Measurements from ENCODE around the gene IGF1R.
A peak's percentile ranks its signal among the peaks of the same experiment; 100 is the strongest.
"Not testable (repeated sequence)": the region's sequence is repeated elsewhere in the genome, so short reads cannot be mapped to it uniquely, and the experiment has no call there.

IGF1R gene

DNA sequence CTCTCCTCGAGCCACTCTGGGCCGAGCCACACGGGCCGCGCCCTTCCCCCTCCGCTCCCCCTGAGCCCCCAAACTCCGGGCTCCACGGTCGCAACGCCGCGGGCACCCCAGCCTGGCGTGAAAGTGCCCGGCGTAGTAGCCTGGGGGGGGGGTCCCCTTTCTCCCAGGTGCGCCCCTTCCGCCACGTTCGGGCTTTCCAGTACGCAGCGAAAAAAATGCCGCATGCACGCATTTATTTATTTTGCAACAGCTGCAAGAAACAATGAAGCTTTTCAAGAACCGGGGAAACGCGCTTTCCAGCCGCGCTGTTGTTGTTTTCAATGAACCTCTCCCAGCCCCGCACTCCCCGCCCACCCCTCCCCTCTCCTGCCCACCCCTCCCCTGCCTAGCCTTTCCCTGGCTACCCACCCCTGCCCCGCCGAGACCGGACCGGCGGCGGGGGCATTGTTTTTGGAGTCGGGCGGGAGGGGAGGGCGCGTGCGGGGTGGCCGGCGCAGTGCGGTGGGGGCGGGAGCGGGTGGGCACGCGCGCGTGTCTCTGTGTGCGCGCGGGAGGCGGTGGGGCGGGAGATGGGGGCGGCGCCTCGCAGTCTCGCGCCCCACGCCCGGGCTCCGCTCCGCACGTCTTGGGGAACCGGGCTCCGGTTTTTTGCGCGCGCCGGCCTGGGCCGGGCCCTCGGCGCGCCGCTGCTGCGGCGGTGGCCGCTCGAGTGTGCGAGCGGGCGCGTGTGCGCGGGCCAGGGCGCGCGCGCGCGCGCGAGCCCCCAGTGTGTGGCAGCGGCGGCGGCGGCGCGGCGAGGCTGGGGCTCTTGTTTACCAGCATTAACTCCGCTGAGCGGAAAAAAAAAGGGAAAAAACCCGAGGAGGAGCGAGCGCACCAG, at the start of gene IGF1R:
IGF1R (plus strand) TSS at position 766 of the 880 bp plus-strand sequence. CDS start 1,043 bp downstream, outside the sequence.
- DNase-seq (ENCODE audit: low spot score), result peak; percentile 86

DNA sequence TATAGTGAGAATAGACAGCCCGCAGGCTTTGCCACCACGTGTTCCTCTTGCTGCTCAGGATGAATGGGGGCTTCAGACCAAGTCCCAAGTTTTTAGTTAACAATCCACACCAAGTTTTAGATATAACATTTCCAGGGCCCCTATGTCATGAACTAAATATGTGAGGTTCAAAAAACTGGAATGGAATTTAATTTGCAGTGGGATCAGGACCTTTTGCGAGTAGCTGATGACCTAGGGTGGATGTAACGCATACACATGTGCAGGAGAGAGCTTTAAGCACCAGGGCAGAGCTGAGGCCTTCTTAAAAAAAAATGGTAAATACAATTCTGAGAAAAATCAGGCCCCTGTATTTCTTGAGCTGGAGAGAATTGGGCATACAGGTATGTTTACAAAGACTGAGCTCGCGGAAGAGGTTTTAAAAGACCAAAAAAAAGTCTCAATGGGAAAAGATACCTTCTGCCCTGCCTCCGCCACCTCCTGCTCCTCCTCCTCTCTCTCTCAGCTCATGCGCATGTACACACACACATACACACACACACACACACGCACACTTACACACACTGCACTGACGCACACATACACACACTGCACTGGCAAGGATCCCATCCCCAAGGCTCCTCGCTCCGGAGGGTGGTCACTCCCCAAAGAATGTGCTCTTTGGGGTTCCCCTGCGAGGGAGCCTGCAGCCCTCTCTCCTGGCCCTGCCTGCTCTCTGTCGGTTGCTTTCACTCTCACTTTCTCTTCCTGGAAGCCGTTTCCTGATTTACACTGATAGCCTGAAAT, 48.2 kb upstream of the IGF1R start:
- peak; percentile 19 for DNase-seq (ENCODE audit: low spot score)

DNA sequence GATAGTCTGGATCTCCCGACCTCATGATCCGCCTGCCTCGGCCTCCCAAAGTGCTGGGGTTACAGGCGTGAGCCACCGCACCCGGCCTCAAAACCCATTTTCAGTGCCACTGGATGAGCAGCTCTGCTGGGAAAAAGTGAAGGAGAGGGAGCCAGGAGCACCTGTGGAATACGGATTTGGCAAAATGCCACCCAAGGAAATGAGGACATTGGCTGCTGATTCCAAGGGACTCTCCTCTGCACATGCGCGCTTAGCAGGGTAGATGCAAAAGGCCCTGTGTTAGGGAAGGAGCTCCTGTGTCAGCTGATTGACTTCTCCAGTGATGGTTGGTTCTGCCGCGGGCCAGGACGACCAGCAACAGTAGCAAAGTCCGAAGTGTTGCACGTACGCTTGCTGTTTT, 43.4 kb upstream of the IGF1R start:
- no peak for DNase-seq (ENCODE audit: low spot score)

DNA sequence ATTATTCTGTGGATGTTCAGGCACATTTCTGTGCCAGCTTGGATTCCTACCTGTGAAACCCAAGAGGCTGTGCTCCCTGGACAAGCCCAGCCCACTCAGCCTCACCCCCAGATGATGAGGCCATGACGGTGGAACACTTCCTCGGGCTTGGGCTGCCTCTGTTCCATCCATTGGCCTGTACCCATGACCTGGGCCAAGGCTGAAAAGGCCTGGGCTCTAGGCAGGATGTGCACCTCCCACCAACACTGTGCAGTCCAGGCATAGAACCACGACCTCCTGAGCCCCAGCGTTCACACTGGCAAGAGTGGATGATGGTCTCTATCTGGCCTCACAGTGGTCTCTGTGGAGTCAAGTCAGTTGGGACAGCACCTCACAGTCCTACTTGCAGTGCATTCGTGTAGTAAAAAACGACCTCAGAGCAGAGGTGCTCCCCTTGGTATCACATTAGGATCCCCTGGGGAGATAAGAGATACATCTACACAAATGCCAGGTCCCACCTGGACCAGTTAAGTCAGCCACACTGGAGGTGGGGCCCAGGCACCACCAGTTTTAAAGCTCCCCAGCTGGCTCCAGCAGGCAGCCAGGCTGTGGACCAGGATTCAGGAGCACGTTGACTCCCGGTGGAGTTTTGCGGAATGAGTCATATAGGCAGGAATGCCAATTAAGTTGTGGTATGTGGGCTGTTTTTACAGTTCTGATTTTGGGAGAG, 39.0 kb upstream of the IGF1R start:
- no peak for DNase-seq (ENCODE audit: low spot score)

DNA sequence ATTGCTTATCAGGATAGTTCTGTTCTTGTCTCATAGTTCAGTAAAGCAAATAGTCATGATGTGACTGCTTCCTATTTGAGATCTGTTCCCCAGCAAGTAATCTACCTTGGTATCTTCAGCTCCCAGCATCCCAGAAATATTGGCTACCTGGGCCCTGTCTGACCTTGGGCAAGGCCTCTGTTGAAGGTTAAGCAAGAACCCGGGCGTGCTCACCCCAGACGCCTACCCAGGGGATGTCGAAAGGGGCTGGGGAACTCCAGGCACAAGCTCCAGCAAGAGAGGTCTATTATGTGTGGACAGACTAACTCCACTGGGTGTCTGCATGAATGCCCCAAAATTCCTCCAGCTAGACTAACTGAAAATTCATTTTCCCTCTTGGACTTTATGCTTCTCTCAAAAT, 37.3 kb upstream of the IGF1R start:
- DNase-seq (ENCODE audit: low spot score), result no peak

DNA sequence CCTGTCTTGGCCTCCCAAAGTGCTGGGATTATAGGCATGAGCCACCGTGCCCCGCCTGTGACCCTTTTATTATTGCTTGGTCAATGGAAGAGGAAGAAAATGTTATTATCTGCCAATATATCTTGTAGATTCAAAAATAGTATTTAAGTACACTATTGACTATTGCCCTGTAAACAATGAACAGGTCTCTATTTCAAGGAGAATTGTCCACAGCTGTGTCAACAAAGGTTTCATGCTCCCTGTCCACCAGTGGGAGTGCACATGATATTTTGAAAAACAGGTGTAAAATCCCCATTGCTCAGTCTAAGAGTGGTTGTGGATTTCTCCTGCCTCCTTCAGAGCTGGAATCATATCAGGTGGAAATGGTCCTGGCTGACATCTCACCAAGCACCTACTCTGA, 36.5 kb upstream of the IGF1R start:
- DNase-seq (ENCODE audit: low spot score), result no peak

DNA sequence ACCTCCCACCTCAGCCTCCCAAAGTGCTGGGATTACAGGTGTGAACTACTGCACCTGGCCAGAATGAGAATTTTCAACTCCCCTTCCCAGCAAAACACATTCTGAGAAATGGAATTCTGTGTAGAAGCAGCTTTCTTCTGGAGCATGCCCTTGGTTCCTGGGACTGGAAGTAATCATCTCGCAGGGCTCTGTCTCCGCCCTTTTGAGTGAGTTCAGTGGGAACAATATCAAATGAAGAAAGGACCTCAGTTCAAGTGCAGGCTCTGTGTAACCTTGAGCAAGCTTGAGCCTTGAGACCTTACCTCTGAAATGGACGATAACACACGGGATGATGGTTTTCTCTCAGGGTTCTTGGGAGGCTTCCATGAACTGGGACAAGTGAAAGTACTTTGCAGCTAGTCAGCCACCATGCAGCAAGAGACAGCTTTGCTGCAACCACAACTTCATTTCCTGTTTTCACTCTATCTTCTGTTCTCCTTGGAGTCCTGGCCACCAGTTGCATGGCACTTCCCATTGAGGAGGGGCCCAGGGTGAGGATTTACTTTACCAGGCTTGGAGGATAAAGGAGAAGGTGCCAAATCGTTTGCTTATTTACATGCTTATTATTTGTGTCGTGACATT, 35.7 kb upstream of the IGF1R start:
- no peak for DNase-seq (ENCODE audit: low spot score)

DNA sequence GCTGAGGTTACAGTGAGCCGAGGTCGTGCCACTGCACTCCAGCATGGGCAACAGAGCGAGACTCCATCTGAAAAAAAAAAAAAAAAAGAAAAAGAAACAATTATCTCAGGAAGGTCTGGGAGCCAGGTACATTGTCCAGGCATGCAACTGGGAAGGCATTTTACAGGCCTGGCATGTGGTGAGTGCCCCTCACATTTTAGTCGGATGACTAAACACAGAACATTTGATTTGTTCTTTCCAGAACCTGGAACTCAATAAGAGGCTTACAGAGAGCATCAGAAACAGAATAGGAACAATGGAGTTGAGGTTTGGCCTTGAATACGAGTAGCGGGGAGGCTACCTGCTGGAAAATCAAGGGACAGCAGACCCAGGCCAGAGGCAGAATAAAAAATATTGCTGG, 33.7 kb upstream of the IGF1R start:
- no peak for DNase-seq (ENCODE audit: low spot score)

DNA sequence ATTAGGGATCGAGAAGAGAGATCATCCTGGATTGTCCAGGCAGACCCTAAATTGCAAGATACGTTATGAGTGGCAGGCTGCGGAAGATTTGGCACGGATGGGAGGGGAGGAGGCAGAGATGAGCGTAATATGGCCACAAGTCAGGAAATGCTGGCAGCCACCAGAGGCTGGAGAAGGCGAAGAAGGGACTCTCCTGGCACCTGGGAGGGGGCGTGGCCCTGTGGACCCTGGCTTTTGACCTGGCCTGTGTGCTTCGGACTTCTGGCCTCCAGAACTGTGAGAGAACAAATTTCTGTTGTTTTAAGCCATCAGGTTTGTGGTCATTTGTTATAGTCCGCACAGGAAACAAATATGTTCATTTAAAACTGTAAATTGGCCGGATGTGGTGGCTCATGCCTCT, 31.9 kb upstream of the IGF1R start:
- no peak for DNase-seq (ENCODE audit: low spot score)

DNA sequence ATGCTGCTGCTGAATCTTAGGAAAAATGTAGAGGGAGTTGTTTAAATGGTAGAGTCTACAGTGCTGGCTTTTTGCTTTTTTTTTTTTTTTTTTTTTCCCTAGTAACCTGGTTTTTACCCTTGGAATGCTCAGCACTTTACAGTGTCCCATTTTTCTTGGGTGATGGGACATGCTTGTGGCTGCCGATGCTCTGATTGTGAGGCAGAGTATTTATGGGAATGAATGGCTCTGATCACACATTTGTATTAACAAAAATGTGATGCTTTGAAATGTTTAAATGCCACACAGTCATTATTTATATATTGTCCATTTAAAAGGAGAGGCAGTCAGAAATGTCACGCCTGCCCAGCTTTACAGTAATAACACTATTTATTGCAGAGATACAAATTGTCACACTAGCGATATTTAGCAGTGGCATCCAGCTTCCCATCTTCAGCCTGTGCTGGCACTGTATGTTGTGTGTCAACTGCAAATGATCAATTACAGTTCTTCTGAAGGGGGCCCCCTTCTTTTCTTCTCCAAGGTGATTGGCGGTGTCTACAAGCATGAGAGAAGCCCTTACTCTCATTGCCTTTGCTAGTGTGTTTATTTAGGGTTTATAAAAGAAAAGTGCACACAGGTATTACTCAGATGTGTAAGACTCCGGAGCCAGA, 30.9 kb upstream of the IGF1R start:
- DNase-seq (ENCODE audit: low spot score), result no peak

DNA sequence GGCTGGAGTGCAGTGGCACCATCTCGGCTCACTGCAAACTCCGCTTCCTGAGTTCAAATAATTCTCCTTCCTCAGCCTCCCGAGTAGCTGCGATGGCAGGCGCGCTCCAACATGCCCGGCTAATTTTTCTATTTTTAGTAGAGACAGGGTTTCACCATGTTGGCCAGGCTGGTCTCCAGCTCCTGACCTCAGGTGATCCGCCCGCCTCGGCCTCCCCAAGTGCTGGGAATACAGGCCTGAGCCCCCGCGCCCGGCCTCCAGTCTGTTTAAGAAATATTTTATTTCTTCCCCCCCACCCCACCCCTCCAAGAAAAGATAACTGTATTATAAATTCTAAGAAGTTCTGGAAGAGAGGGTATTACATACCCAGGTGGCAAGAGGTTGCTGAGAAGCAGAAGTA, 29.8 kb upstream of the IGF1R start:
- DNase-seq (ENCODE audit: low spot score), result not testable (repeated sequence)

DNA sequence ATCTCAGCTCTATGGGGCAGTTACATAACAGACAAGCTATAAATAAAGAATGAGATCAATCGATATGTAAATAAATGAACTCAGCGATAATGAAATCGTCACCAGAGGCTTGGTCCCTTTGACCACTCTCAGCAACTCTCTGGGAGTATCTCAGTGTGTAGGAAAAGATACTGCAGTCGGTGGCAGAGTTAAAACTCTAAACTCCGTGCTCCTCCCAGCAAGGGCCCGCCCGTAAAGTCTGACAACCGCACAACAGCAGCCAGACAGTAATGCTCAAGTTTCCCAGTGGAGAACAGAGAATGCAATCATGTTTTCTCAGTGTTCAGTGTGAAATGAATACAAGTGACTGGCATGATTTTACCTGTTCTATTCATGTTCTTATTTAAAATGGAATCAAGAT, 28.3 kb upstream of the IGF1R start:
- no peak for DNase-seq (ENCODE audit: low spot score)

DNA sequence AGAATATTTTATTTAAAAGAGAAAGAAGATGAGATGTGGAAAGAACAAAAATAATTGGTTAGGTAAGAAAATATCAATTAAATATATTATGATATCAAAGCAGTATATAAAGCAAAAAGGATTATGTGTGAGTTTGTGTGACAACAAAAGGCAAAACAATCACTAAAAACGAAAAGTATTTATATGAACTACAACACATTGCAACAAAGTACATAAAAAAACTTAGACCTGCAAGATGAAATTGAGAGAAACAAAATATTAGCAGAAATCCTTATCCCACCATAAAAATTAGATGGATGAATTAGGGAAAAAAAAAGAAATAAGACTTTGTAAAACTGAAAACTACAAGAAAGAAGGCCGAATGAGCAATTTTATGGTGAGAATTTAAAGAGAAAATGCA, 27.3 kb upstream of the IGF1R start:
- DNase-seq (ENCODE audit: low spot score), result no peak

DNA sequence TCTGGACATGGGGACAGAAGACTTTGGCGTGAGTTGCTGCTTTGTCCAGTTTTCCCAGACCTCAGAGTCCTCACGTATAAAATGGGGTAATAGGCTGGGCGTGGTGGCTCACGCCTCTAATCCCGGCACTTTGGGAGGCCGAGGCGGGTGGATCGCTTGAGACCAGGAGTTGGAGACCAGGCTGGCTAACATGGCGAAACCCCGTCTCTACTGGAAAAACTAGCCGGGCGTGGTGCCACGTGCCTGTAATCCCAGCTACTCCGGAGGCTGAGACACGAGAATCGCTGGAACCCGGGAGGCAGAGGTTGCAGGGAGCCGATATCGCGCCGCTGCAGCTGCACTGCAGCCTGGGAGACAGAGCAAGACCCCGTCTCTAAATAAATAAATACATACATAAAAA, 22.7 kb upstream of the IGF1R start:
- no peak for DNase-seq (ENCODE audit: low spot score)

DNA sequence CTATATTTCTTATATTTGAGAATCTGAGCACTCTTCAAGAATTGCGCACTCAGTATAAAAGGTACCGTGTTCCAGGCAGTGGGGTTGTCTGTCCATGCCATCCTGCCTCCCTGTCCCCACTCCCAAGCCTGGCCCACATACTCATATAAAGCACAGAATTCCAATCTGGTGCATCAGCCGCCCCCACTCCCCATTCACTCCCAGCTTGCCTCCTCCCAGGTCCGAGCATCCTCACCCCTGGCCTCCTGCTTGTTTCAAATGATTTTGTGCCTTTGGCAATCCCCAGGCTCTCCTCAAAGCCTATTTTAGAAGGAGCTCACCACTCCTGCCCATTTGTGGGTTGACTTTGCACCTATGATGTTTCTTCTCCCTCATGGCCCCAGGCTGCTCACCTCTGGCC, 22.2 kb upstream of the IGF1R start:
- no peak for DNase-seq (ENCODE audit: low spot score)

DNA sequence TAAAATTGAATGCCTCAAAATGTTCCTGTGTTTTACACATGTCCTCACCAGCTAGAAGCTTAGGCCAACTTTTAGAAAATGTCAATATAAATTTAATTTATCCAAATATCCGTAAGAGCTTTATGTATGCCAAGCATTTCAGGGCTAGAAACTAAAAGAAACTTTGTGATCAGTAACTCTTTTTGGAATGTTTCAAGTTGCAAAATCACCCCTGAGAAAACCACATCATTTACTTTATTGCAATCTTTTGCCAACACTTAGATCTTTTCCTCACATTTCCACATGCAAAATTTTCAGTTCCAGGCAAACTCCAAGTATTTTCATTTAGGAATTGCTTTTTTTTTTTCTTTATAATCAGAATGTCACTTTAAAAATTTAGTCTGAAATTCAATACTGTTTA, 20.1 kb upstream of the IGF1R start:
- DNase-seq (ENCODE audit: low spot score), result no peak

DNA sequence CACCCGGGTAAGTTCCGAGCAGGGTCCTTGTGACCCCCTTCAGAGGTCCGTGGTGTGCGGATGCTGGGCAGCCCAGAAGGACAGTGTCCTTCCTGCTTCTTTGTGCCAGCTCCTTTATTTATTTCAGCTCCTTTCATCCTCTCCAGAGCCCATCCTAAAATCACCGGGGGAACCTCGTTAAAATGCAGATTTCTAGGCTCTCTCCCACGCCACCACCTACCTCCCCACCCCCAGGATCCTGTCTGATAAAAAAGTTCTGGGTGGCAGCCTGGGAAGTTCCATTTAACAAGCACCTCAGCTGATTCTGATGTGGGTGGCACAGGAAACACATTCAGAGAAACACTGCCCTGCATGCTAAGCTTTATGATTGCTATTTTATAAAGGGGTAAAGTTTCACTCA, 12.5 kb upstream of the IGF1R start:
- no peak for DNase-seq (ENCODE audit: low spot score)

DNA sequence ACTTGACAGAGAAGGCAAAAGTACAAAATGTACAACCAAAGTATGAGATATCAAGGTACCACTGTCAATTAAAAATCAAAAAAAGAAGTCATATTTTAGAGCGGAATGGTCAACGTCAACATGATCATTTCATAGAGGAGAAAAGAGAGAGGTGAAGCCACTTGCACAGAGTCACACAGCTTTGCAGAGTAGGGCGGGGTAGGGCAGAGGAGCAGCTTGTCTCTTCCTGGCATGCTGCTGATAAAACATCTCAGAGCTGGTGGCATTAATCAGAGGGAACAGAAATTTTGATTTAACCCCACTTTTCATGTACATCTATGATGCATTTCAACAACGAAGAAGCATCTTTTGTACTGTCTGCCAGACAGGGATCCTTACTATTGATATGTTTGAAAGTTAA, 5.2 kb upstream of the IGF1R start:
- DNase-seq (ENCODE audit: low spot score), result no peak

DNA sequence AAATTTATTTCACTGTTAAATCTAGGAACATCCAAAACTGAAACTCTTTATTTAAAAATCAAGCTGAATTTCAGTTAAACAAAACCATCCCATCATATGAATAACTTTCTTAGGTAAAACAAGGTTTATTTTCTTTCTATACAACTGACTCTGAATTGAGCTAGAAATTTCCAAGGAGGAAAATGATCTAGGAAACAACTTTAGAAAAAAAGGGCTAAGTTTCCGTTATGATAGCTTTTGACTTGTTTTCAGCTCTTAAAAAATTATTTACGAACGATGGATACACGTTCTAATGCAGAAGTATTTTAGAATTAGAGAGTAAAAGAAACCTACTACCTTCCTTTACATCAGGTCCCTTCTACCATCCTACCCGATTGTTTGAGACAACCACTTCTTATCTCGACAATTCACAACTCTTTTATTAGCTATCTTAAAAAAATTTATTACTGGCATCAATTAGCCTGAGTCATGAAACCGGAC, 1.8 kb upstream of the IGF1R start:
- DNase-seq (ENCODE audit: low spot score), result no peak

DNA sequence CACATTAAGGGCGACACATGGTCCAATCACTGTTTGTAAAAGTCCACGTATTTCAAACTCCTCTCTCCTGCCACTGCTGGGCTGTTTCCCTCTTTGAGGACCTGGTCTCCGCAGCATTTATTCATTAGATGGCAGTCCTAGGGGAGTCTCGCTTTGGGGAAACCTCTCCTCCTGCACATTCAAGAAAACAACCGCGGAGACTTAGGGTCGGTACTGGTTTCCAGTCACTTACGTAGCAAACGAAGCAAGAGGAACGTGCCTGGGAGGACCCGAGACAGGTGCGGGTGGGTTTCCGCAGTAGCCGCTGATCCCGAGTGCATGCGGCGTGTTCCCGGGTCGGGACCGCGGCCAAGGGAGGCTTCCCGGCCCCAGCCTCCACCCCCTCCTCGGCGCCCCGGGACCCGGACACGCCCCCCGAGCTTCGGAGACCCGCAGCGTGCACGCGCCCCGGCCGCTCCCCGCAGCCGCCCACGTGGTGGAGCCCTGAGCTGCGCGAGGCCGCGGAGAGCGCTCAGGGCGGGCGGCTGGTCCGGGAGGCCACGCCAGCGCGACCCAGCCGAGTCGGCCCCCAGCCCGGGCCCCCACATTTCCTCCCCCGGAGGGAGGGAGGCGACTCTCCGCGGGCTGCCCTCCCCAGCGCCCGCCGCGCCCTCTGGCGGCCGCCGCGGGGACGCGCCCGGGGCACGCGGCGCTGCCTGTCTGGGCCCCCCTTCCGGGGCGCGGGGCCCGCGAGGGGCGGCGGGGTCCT, 1.1 kb upstream of the IGF1R start:
- peak; percentile 42 for DNase-seq (ENCODE audit: low spot score)
